PFSK-1 (cell line): Measurements from ENCODE around the gene MCM3AP.

Source experiments
- FOXP2 ChIP-seq: optimal IDR thresholded peaks from 2 replicates; pipeline ENCODE3; 2011; ENCODE audit warnings: borderline replicate concordance, control low read depth, inconsistent platforms; ENCODE audit not compliant: insufficient read depth; ENCODE audit errors: extremely low read length, extremely low read depth
- POLR2AphosphoS5 ChIP-seq: IDR thresholded peaks from 2 replicates; pipeline ENCODE4 v1.6.1; 2012; ENCODE audit warnings: low read depth, mild to moderate bottlenecking, control low read depth, low read length, moderate library complexity
- REST ChIP-seq, 2 experiments: IDR thresholded peaks; 2 replicates each; pipeline versions ENCODE4 v1.6.1 to v1.8.0; 2011 to 2012; ENCODE audit warnings: low read depth in 2 of 2, low read length in 2 of 2, control low read depth in 1 of 2, inconsistent platforms in 1 of 2, mild to moderate bottlenecking in 1 of 2, moderate library complexity in 1 of 2; ENCODE audit not compliant: insufficient read depth in 1 of 2
- SIN3A ChIP-seq: IDR thresholded peaks from 2 replicates; pipeline ENCODE4 v1.6.1; 2012; ENCODE audit warnings: mild to moderate bottlenecking, low read length, moderate library complexity, borderline replicate concordance; ENCODE audit not compliant: insufficient read depth
- TAF1 ChIP-seq: IDR thresholded peaks from 2 replicates; pipeline ENCODE4 v1.6.1; 2012; ENCODE audit warnings: low read length, control low read depth, borderline replicate concordance; ENCODE audit not compliant: insufficient read depth

MCM3AP gene

GRCh38 chr21:46304437-46304836 lies 19.0 kb upstream of the MCM3AP start:
- no peak for TF ChIP-seq SIN3A
- TF ChIP-seq REST (IDR thresholded peaks at IDR 0.05; ENCODE audit: insufficient read depth in 1 of 2, low read depth in 2 of 2, low read length in 2 of 2), result no peak
- no peak for TF ChIP-seq FOXP2
- TF ChIP-seq TAF1, result no peak
- no peak for TF ChIP-seq POLR2AphosphoS5

- no peak for TF ChIP-seq TAF1
- TF ChIP-seq POLR2AphosphoS5, result no peak
- TF ChIP-seq REST (IDR thresholded peaks at IDR 0.05; ENCODE audit: insufficient read depth in 1 of 2, low read depth in 2 of 2, low read length in 2 of 2), result no peak
- no peak for TF ChIP-seq SIN3A
- TF ChIP-seq FOXP2, result no peak
Observed at GRCh38 chr21:46301759-46302158, 16.3 kb upstream of the MCM3AP start.

- TF ChIP-seq TAF1, result no peak
- no peak for TF ChIP-seq POLR2AphosphoS5
- TF ChIP-seq SIN3A, result no peak
- no peak for TF ChIP-seq REST (IDR thresholded peaks at IDR 0.05; ENCODE audit: insufficient read depth in 1 of 2, low read depth in 2 of 2, low read length in 2 of 2)
- no peak for TF ChIP-seq FOXP2
Observed at GRCh38 chr21:46299167-46299566, 13.8 kb upstream of the MCM3AP start.

GRCh38 chr21:46297338-46298271 lies 12.2 kb upstream of the MCM3AP start:
- TF ChIP-seq SIN3A, result no peak
- no peak for TF ChIP-seq REST (IDR thresholded peaks at IDR 0.05; ENCODE audit: insufficient read depth in 1 of 2, low read depth in 2 of 2, low read length in 2 of 2)
- TF ChIP-seq FOXP2, result no peak
- no peak for TF ChIP-seq POLR2AphosphoS5
- TF ChIP-seq TAF1, result no peak
